Body of pancreas (tissue), 4 donors: Measurements from ENCODE around the gene RAPGEF5.

Experiments used
- POLR2A ChIP-seq, 3 donors: fragments of 450-650 bp; IDR thresholded peaks; one replicate each; pipeline ENCODE4 v1.6.1; 2016; ENCODE audit warnings: antibody characterized with exemption in 3 of 3, mild to moderate bottlenecking in 2 of 3
- TF ChIP-seq, protein P1 (sequence below), 7 experiments: fragments of 450-650 bp in 4 of 7; fragments of 200-600 bp in 3 of 7; sonication (generic) in 3 of 7; IDR thresholded peaks; one replicate each; pipeline ENCODE4 v1.5.1; 2016 to 2019; ENCODE audit warnings: antibody characterized with exemption in 7 of 7

DNA sequence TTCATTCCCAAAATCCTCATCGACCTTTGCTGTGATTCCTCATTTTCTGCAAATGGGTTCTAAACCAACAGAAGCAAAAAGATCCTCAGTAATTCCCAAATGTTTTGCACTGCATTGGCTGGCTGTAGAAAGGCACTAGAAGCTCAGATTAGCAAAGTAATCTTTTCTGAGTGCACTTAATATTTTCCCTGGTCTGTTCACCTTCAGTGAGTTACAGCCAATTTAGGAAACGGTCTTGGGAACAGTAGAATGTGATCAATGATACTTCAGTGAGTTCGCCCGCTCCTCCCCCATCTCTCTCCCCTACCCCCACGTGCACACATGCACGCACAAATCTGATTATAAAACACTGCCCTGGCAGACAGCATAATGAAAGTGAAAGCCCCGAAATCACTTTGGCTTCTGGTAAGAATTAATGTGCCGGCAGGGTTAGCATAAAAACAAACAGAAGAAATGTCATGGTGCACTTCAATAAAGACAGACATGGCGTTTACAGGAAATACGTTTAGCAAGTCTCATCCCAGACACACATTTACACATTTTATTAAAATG, 209.9 kb downstream of the RAPGEF5 start:
- TF ChIP-seq, protein P1, sequence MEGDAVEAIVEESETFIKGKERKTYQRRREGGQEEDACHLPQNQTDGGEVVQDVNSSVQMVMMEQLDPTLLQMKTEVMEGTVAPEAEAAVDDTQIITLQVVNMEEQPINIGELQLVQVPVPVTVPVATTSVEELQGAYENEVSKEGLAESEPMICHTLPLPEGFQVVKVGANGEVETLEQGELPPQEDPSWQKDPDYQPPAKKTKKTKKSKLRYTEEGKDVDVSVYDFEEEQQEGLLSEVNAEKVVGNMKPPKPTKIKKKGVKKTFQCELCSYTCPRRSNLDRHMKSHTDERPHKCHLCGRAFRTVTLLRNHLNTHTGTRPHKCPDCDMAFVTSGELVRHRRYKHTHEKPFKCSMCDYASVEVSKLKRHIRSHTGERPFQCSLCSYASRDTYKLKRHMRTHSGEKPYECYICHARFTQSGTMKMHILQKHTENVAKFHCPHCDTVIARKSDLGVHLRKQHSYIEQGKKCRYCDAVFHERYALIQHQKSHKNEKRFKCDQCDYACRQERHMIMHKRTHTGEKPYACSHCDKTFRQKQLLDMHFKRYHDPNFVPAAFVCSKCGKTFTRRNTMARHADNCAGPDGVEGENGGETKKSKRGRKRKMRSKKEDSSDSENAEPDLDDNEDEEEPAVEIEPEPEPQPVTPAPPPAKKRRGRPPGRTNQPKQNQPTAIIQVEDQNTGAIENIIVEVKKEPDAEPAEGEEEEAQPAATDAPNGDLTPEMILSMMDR (IDR thresholded peaks at IDR 0.05), result no peak
- no peak for TF ChIP-seq POLR2A (IDR thresholded peaks at IDR 0.05)
